Suppressor macrophage treated with lipopolysaccharide for 4 hours (primary cell): ENCODE results near the gene ALKBH5.

Experiments
- DNase-seq: peaks from one replicate; pipeline ENCODE4 v3.0.0-alpha.2; 2020

Gene ALKBH5

GRCh38 chr17:18247613-18248001 is 64.0 kb downstream of the ALKBH5 start:
- no peak for DNase-seq

- DNase-seq = peak; percentile 69
Measured at GRCh38 chr17:18248300-18248731, 64.7 kb downstream of the ALKBH5 start.

DNA sequence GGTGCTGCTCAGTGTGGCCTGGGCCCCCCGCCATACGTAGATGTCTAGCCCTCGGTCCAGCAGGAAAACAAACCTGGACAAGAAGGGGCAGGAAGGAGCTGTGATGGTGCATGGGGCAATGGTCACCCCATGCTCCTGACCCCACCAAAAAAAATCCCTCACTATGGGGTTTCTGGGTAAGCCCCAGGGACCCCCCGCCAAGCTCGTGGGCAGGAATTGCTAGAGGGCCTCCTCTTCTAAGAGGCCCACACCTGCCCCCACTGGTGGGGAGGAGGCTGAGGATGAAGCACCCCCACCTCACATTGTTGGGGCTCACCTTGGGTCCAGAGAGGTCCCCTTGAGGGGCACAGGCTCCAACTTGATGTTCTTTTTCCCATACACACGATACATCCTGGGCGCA is 65.2 kb downstream of the ALKBH5 start:
- no peak for DNase-seq

- DNase-seq = no peak
Measured at GRCh38 chr17:18250259-18250658, 66.6 kb downstream of the ALKBH5 start.

GRCh38 chr17:18250708-18251107 is 67.1 kb downstream of the ALKBH5 start:
- DNase-seq = no peak

- DNase-seq = no peak
Measured at GRCh38 chr17:18251204-18251603, 67.6 kb downstream of the ALKBH5 start.

GRCh38 chr17:18252160-18252559 is 68.5 kb downstream of the ALKBH5 start:
- DNase-seq = no peak

DNA sequence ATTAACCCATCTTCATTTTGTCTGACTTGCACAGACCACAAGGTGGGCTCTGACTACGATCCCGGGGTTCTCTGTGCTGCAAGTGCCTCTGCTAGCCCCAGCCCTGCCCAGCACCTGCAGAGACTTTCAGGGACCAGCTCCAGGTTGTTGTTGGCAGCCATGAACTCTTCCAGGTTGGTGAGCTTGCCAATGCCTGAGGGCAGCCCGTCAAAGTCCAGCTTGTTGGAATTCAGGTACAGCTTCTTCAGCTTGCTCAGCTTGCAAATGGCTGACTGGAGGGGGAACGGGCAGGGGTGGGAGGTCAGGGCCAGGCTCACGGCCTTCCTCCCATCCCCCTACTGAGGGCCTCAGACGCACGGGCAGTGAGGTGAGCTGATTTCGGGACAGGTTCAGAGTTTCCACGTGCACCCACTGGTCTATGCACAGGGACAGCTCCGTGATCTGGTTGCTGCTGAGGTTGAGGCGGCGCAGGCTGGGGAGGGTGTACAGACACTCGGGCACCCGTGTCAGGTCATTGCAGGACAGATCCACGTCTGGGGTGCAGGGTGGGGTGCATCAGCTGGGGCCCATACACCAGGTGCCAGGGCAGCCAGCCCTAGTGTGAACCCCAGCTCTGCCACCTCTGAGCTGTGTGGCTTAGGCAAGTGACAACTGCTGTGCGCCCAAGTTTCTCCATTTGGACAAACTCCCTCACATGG is 69.7 kb downstream of the ALKBH5 start:
- DNase-seq = no peak

GRCh38 chr17:18253947-18254821 is 70.6 kb downstream of the ALKBH5 start:
- DNase-seq = no peak

GRCh38 chr17:18254888-18255649 is 71.4 kb downstream of the ALKBH5 start:
- no peak for DNase-seq

GRCh38 chr17:18256351-18256750 is 72.7 kb downstream of the ALKBH5 start:
- no peak for DNase-seq

DNA sequence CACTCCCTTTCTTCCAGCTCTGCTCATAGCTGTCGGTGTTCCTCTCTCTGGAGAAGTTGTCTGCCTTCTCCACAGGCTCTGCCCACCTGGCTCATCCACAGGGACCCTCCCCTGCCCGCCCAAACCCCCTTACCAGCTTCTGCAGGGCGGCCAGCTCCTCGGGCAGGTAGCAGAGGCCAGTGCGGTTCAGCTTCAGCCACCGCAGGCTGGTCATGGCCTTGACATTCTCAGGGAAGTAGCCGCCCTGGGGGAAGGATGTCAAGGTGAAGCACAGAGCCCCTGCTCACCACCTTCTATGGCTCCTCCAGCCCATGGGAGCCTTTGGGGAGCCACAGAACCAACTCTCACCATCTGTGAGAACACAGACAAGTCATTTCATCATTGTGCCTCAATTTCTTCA is 73.1 kb downstream of the ALKBH5 start:
- DNase-seq = no peak

DNA sequence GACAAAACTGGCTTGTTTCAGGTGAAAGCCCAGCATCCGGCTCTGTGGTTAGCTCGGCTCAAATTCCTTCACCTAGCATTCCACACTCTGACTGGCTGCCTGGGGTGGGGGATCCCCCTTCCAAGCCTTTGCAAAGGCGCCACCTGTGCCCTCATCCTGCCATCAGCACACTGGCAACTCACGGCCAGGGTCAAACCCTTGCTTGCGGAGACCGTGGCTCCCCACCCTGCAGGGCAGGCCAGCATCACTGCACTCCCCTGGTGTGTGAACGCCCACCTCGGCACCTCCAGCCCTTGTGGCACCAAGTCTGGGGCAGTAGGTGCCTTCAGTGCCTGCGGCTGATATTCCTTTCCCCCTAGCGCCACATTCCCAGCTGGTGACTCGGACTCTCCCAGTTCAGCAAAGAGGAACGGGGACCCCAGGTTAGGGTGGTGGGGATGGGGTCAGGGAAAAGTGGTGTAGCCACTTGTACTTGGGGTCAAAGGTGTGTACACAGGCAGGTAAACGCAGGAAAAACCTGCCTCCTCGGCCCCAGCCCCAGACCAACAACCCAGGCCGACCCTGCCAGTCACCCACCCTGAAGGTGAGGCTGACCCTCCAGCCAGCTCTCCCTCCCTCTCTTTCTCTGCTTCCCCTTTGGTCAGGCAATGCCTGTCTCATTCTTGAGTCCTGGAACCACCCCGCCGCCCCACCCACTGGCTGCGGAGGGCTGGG is 73.8 kb downstream of the ALKBH5 start:
- DNase-seq = peak; percentile 71

GRCh38 chr17:18257982-18258355 is 74.3 kb downstream of the ALKBH5 start:
- peak; percentile 94 for DNase-seq

GRCh38 chr17:18258356-18259038 is 74.9 kb downstream of the ALKBH5 start, which contains the start of gene FLII:
Gene FLII, minus strand, starts transcription at chr17:18258738. Its CDS starts 48 bp downstream, at chr17:18258690.
- DNase-seq = peak; percentile 71
